ENCODE results near the gene ZNF827.

The ZNF827 gene

DNA sequence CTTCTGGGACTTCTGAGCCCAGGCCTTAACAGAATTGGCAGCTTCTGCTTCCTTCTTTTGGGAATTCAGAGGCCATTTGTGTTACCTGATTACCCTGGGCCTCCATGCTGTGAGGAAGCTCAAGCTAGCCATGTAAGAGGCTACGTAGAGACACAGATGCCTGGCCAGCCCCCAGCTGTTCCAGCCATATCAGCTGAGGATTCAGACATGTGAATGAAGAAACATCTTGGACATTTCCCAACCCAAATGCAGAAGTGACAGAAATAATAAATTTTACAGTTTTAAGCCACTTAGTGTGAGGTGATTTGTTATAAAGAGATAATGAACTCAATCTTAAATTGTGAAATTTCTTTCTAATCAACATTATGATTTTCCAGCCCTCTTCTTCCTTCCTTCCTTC, 18.7 kb upstream of the ZNF827 start:
- DNase-seq (ENCODE audit: low read depth), result no peak
- TF ChIP-seq CTCF (IDR thresholded peaks at IDR 0.05; ENCODE audit: control insufficient read depth, insufficient read depth, low read depth, low read length, missing control alignments), result no peak
- no peak overlapping the region for H3K4me3 ChIP-seq (ENCODE audit: control insufficient read depth, low read depth, low read length)

DNA sequence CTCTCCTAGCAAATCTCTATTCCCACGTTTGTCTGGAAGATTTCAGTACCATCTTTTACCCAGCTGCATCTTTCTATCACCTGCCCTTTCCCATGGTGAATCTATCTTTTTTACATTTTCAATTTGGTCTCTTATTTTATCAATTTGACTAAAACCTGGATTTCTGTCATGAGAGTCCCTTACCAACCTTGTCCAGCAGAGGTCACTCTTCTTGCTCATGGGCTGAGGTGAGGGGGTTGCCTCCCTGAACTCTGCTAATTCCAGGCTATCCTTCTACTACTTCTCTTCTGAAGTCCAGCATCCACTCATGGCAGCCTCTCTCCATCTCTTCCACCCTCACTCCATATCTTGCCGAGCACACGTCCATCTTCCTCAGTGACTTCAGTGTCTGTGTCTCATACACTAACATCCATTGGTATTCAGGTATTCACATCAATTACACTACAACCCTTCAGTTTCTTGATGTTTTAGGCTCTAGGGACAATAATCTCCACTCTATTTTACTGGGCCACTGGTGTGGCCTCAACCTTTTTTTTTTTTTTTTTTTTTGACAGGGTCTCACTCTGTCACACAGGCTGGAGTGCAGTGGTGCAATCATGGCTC, 17.8 kb upstream of the ZNF827 start:
- TF ChIP-seq CTCF (IDR thresholded peaks at IDR 0.05; ENCODE audit: control insufficient read depth, insufficient read depth, low read depth, low read length, missing control alignments), result peak; percentile 80
- DNase-seq (ENCODE audit: low read depth), result no peak
- no peak overlapping the region for H3K4me3 ChIP-seq (ENCODE audit: control insufficient read depth, low read depth, low read length)

GRCh38 chr4:145954924-145955339, 16.3 kb upstream of the ZNF827 start:
- peak; percentile 82 for DNase-seq (ENCODE audit: low read depth)
- H3K4me3 ChIP-seq (ENCODE audit: control insufficient read depth, low read depth, low read length), result no peak overlapping the region
- no peak for TF ChIP-seq CTCF (IDR thresholded peaks at IDR 0.05; ENCODE audit: control insufficient read depth, insufficient read depth, low read depth, low read length, missing control alignments)

DNA sequence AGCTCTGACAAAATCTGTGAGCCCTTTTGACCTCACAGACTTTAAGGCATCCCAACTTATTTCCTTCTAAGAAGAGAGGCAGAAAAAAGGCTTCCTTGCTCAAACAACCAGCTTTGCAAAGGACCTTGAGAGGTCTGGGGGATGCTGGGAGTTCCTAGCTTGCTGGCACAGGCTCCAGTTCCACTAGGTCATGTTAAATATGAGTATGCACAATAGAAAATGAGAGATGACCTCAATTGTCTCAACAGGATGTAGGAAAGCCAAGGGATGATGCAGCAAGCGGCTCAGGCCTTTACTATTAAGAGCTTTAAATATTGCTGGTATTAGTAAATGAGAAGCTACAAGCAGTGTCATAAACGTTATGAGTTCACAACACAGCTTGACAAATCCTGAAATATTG, 13.3 kb upstream of the ZNF827 start:
- H3K4me3 ChIP-seq (ENCODE audit: control insufficient read depth, low read depth, low read length), result no peak overlapping the region
- TF ChIP-seq CTCF (IDR thresholded peaks at IDR 0.05; ENCODE audit: control insufficient read depth, insufficient read depth, low read depth, low read length, missing control alignments), result no peak
- no peak for DNase-seq (ENCODE audit: low read depth)

GRCh38 chr4:145945431-145946155, 7.0 kb upstream of the ZNF827 start:
- no peak for TF ChIP-seq CTCF (IDR thresholded peaks at IDR 0.05; ENCODE audit: control insufficient read depth, insufficient read depth, low read depth, low read length, missing control alignments)
- DNase-seq (ENCODE audit: low read depth), result no peak
- no peak overlapping the region for H3K4me3 ChIP-seq (ENCODE audit: control insufficient read depth, low read depth, low read length)

DNA sequence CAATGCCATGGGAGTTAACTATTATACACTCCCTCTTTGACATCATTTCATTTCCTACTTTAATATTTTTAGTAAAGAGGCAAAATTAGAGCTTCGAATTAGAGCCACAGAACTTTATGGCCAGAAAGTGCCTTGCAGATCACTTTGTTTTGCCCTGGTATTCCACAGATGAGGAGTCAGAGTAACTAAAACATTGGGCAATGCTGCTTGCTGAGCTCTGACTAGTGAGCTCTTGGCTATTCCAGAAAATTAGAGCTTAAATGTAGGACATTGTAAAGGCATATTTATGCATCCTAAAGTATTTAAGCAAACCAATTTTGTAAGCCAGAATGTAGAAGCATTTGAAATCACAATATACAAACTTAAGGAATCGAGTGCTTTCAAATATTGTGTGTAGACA, 6.3 kb upstream of the ZNF827 start:
- no peak for TF ChIP-seq CTCF (IDR thresholded peaks at IDR 0.05; ENCODE audit: control insufficient read depth, insufficient read depth, low read depth, low read length, missing control alignments)
- no peak overlapping the region for H3K4me3 ChIP-seq (ENCODE audit: control insufficient read depth, low read depth, low read length)
- no peak for DNase-seq (ENCODE audit: low read depth)

Data from AG09309 (cell line).